K562 (cell line): Measurements from ENCODE around the gene CMBL. TPM values are rescaled to one million over a fixed set of nuclear protein-coding genes. Genes with fewer than 3 reads are reported as not detected.

Experiments
- ATAC-seq: fragments of 200-7000 bp; cut with Tn5 transposase; 3 replicates; pipeline ENCODE4 v1.9.1; 2020; ENCODE audit warnings: moderate library complexity
- BruUV-seq: library from RNA; stranded (reverse); fragments of 400-500 nt; replicated peaks from 2 replicates; lab custom pipeline; 2021; lab: Mats Ljungman, UMichigan
- CTCF ChIA-PET: fragments of 300-600 bp; formaldehyde crosslinking; extraction: SDS; loops from one replicate; lab custom pipeline; 2021; ENCODE audit warnings: low intra/inter-chr PET ratio; lab: Yijun Ruan, JAX
- POLR2A ChIA-PET: fragments of 300-600, 350-650 bp; sonication (Branson Sonifier 250); formaldehyde crosslinking; extraction: SDS; loops from one replicate; lab custom pipeline; 2021; ENCODE audit warnings: antibody characterized with exemption, inconsistent platforms; lab: Yijun Ruan, JAX
- DNase-seq, 4 experiments: peaks; one replicate each; pipeline versions ENCODE4 v3.0.0 to v3.0.0-alpha.2; 2011 to 2018; ENCODE audit warnings: low spot score in 3 of 4, mixed read lengths in 3 of 4; ENCODE audit errors: extremely low read depth in 1 of 4
- FAIRE-seq: peaks from 2 replicates; lab custom pipeline; 2011; peaks lifted over from hg19 to GRCh38; lab: Jason Lieb, UNC
- H2AFZ ChIP-seq: 2 replicates; pipeline ENCODE4 v1.6.0; 2011; ENCODE audit warnings: low read depth, low read length, control low read depth, inconsistent platforms
- H3K27ac ChIP-seq: fragments of 200-600 bp; 3 replicates; pipeline ENCODE4 v1.8.0; 2011; ENCODE audit warnings: low read depth, mild to moderate bottlenecking, control low read depth, inconsistent platforms, low read length, moderate library complexity, mixed read lengths; ENCODE audit errors: extremely low read depth
- H3K27me3 ChIP-seq, 2 experiments: fragments of 300-600 bp in 1 of 2; 2 replicates in 1 of 2; 3 replicates in 1 of 2; pipeline versions ENCODE4 v1.6.0 to v1.8.0; 2011; ENCODE audit warnings: inconsistent platforms in 2 of 2, low read length in 2 of 2, mild to moderate bottlenecking in 1 of 2, mixed read lengths in 1 of 2, moderate library complexity in 1 of 2; ENCODE audit not compliant: control insufficient read depth in 2 of 2, insufficient read depth in 2 of 2
- H3K36me3 ChIP-seq: fragments of 300-600 bp; 3 replicates; pipeline ENCODE4 v1.8.0; 2011; ENCODE audit warnings: mild to moderate bottlenecking, low read length, inconsistent platforms; ENCODE audit not compliant: control insufficient read depth, insufficient read depth
- H3K4me1 ChIP-seq, 2 experiments: fragments of 200-600 bp in 1 of 2; replicated peaks in 1 of 2; 2 replicates in 1 of 2; 3 replicates in 1 of 2; pipeline versions ENCODE4 v1.5.1 to v1.8.0; 2011; ENCODE audit warnings: inconsistent platforms in 2 of 2, low read length in 2 of 2, mild to moderate bottlenecking in 1 of 2, mixed read lengths in 1 of 2, moderate library complexity in 1 of 2; ENCODE audit not compliant: control insufficient read depth in 2 of 2, insufficient read depth in 2 of 2
- H3K4me2 ChIP-seq: 2 replicates; pipeline ENCODE4 v1.6.1; 2011; ENCODE audit warnings: low read length, control low read depth, inconsistent platforms, mixed read lengths; ENCODE audit not compliant: insufficient read depth
- H3K4me3 ChIP-seq: fragments of 200-600 bp; sonication (generic), shearing (Covaris generic); 2 replicates; pipeline ENCODE4 v1.5.1; 2016; ENCODE audit warnings: control low read depth, inconsistent platforms
- H3K79me2 ChIP-seq: fragments of 200-600 bp; 3 replicates; pipeline ENCODE4 v1.8.0; 2011; ENCODE audit warnings: low read length, inconsistent platforms; ENCODE audit not compliant: control insufficient read depth, insufficient read depth
- H3K9ac ChIP-seq, 2 experiments: 2 replicates each; pipeline versions ENCODE4 v1.6.0 to v1.6.1; 2011; ENCODE audit warnings: low read depth in 2 of 2, low read length in 2 of 2, control low read depth in 1 of 2, inconsistent platforms in 1 of 2, mild to moderate bottlenecking in 1 of 2, mixed read lengths in 1 of 2; ENCODE audit not compliant: insufficient read depth in 1 of 2
- H3K9me1 ChIP-seq: one replicate; pipeline ENCODE4 v1.6.0; 2011; ENCODE audit warnings: inconsistent platforms, mild to moderate bottlenecking, low read length, moderate library complexity; ENCODE audit not compliant: control insufficient read depth, insufficient read depth
- H3K9me3 ChIP-seq: replicated peaks from 2 replicates; pipeline ENCODE4 v1.5.1; 2011; ENCODE audit warnings: low read depth, low read length, inconsistent platforms; ENCODE audit not compliant: control insufficient read depth, insufficient read depth
- H4K20me1 ChIP-seq: replicated peaks from 2 replicates; pipeline ENCODE4 v1.6.1; 2011; ENCODE audit warnings: low read length, inconsistent platforms, mixed read lengths; ENCODE audit not compliant: control insufficient read depth, insufficient read depth
- ATF7 ChIP-seq: fragments of 450-650 bp; IDR thresholded peaks from 2 replicates; pipeline ENCODE4 v1.7.1; 2014; ENCODE audit warnings: mild to moderate bottlenecking, moderate library complexity
- FOXP1 ChIP-seq: sonication (generic); formaldehyde crosslinking; IDR thresholded peaks from 2 replicates; pipeline ENCODE4 v1.8.0; 2022; ENCODE audit warnings: mild to moderate bottlenecking, missing genetic modification reagents
- GTF2A2 ChIP-seq: IDR thresholded peaks from 2 replicates; pipeline ENCODE4 v1.6.1; 2016; ENCODE audit warnings: mild to moderate bottlenecking, missing genetic modification characterization, missing compliant biosample characterization
- JUND ChIP-seq, 2 experiments: IDR thresholded peaks; 2 replicates in 1 of 2; 3 replicates in 1 of 2; pipeline ENCODE4 v1.6.1; 2011; ENCODE audit warnings: borderline replicate concordance in 2 of 2, low read depth in 2 of 2, low read length in 2 of 2, improper control_type of control experiment in 1 of 2, missing biosample characterization in 1 of 2, missing genetic modification characterization in 1 of 2, missing genetic modification reagents in 1 of 2
- KDM1A ChIP-seq, 2 experiments: fragments of 450-650 bp; IDR thresholded peaks; 2 replicates each; pipeline ENCODE4 v1.6.1; 2016; ENCODE audit warnings: mild to moderate bottlenecking in 2 of 2
- SMARCE1 ChIP-seq: fragments of 450-650 bp; IDR thresholded peaks from 2 replicates; pipeline ENCODE4 v1.7.1; 2016; ENCODE audit warnings: mild to moderate bottlenecking
- SOX6 ChIP-seq: fragments of 450-650 bp; IDR thresholded peaks from 2 replicates; pipeline ENCODE4 v1.6.1; 2014; ENCODE audit warnings: mild to moderate bottlenecking
- SPI1 ChIP-seq: IDR thresholded peaks from 2 replicates; pipeline ENCODE4 v1.6.1; 2011; ENCODE audit warnings: low read depth, low read length, control low read depth, borderline replicate concordance
- VEZF1 ChIP-seq: fragments of 200-800 bp; sonication (Bioruptor generic); IDR thresholded peaks from 2 replicates; pipeline ENCODE4 v1.6.1; 2017; ENCODE audit warnings: missing genetic modification characterization, missing compliant biosample characterization
- ZNF766 ChIP-seq: fragments of 200-800 bp; sonication (Bioruptor generic); conservative IDR thresholded peaks from 2 replicates; pipeline ENCODE4 v1.6.1; 2016; ENCODE audit warnings: missing genetic modification characterization, missing compliant biosample characterization
- WGBS: fragments of 100-300 bp; shearing (Covaris generic); methylation state at CpG from one replicate; pipeline ENCODE4 v1.1.6; 2016; ENCODE audit warnings: low coverage, mixed read lengths; ENCODE audit not compliant: insufficient coverage; ENCODE audit errors: missing lambda C conversion rate; 5-methylcytosine and 5-hydroxymethylcytosine counted together
- in situ Hi-C: fragments of 300-500 bp; cut with MboI; formaldehyde crosslinking; loops from 4 replicates; pipeline ENCODE4 v1.15.0; 2018; ENCODE audit warnings: inconsistent platforms, mixed read lengths
- intact Hi-C: fragments of 100-400 bp; cut with micrococcal nuclease; formaldehyde crosslinking; loops from 2 replicates; pipeline ENCODE4 v1.14.2; 2022
- polyA plus RNA-seq, 8 experiments: library from polyadenylated mRNA; depleted of rRNA in 4 of 8; stranded (reverse) in 5 of 8; unstranded in 3 of 8; fragments of >200 nt; fragmentation: Nextera tagmentation in 2 of 8; fragmentation: Illumina TruSeq in 1 of 8; extraction: Ambion mirVana in 2 of 8; extraction: Trizol in 1 of 8; gene quantifications; 2 replicates each; pipeline versions ENCODE4 v1.2.1 to v1.2.3, GENCODE V29; 2011 to 2014; ENCODE audit warnings: inconsistent platforms in 1 of 8, missing spikeins in 1 of 8
- total RNA-seq, 7 experiments: library from RNA; depleted of rRNA in 6 of 7; stranded (reverse); fragments of >200 nt in 6 of 7; fragmentation: Illumina TruSeq in 2 of 7; extraction: Trizol in 2 of 7; gene quantifications; 2 replicates each; pipeline versions ENCODE4 v1.2.1 to v1.2.3, GENCODE V29; 2011 to 2021; ENCODE audit warnings: low replicate concordance in 1 of 7
- TF ChIP-seq, protein P1 (sequence below): fragments of 200-800 bp; sonication (Bioruptor generic); IDR thresholded peaks from 2 replicates; pipeline ENCODE4 v1.6.1; 2017; ENCODE audit warnings: missing genetic modification characterization, missing compliant biosample characterization
- TF ChIP-seq, protein P2 (sequence below): sonication (generic); formaldehyde crosslinking; IDR thresholded peaks from 2 replicates; pipeline ENCODE4 v1.9.0; 2022; ENCODE audit warnings: mild to moderate bottlenecking, missing genetic modification reagents
- TF ChIP-seq, protein P3 (sequence below): sonication (generic); formaldehyde crosslinking; IDR thresholded peaks from 2 replicates; pipeline ENCODE4 v1.8.0; 2023; ENCODE audit warnings: missing genetic modification reagents, mild to moderate bottlenecking, borderline replicate concordance

The CMBL gene
- total and polyA plus RNA-seq, 9 of the 15 experiments (the other 6 are each of a cell fraction or from before 2014, with no cell fraction given), result 22.6 to 192 (median 71.1) TPM

DNA sequence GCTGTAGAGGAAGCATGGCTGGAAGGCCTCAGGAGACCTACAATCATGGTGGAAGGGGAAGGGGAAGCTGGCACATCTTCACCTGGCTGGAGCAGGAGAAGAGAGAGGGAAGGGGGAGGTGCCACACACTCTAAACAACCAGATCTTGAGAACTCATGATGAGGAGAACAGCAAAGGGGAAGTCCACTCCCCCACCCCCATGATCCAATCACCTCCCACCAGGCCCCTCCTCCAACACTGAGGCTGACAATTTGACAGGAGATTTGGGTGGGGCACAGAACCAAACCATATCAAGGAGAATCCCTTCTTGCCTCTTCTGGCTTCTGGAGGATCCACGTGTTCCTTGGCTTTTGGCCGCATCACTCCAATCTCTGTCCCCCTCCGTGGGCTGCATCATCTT lies 13.1 kb upstream of the CMBL start:
- intact Hi-C loops (no loop called here), in situ Hi-C loops (no loop called here)
- peak; percentile 84 for FAIRE-seq
- Histone ChIP-seq H3K79me2 (no peaks in the 10 kb centered on the region), H2AFZ (peak overlapping the region; percentile 58), H3K4me1 (peaks cover 47 to 54% of the 10 kb centered on the region in 2 experiments), H3K9ac (no peak overlapping the region), H3K9me3 (no peaks in the 10 kb centered on the region), H3K9me1 (no peaks in the 10 kb centered on the region), H3K4me2 (0 out of 2 replicates have a peak overlapping the region, but pooled peaks have one; percentile 22), H3K27me3 (no peaks in the 10 kb centered on the region; a peak in 1 of 5 replicates), H4K20me1 (no peaks in the 10 kb centered on the region), H3K27ac (no peak overlapping the region), H3K36me3 (no peaks in the 10 kb centered on the region), H3K4me3 (no peak overlapping the region)
- no TSS peak for BruUV-seq
- ChIA-PET POLR2A (interaction anchor here (0.7 to 4.4 kb wide), 3 partner anchors 8 to 32 kb away, joined by 3 to 31 read pairs (median 12); partner anchors contain the start of gene CMBL), CTCF (no interaction called here)
- ATAC-seq, result peak; percentile 72
- 14% methylated on average over 3 of the region's 3 CpGs for WGBS
- DNase-seq, result peak; percentile 57 to 88 (median 64)
- TF ChIP-seq, protein P1, sequence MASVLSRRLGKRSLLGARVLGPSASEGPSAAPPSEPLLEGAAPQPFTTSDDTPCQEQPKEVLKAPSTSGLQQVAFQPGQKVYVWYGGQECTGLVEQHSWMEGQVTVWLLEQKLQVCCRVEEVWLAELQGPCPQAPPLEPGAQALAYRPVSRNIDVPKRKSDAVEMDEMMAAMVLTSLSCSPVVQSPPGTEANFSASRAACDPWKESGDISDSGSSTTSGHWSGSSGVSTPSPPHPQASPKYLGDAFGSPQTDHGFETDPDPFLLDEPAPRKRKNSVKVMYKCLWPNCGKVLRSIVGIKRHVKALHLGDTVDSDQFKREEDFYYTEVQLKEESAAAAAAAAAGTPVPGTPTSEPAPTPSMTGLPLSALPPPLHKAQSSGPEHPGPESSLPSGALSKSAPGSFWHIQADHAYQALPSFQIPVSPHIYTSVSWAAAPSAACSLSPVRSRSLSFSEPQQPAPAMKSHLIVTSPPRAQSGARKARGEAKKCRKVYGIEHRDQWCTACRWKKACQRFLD (CRISPR knock-in tag), result no peak
- TF ChIP-seq, protein P2, sequence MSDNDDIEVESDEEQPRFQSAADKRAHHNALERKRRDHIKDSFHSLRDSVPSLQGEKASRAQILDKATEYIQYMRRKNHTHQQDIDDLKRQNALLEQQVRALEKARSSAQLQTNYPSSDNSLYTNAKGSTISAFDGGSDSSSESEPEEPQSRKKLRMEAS (CRISPR knock-in tag), result peak; percentile 40; the same call in 1 of the 2 replicates
- TF ChIP-seq FOXP1 (CRISPR knock-in tag) (no peak), SPI1 (peak; percentile 95), GTF2A2 (tag) (no peak), VEZF1 (CRISPR knock-in tag) (peak; percentile 58), ZNF766 (0 out of 2 replicates have a peak, but pooled peaks have one; percentile 38), ATF7 (peak; percentile 39; the same call in 1 of the 2 replicates), KDM1A (IDR thresholded peaks at IDR 0.05) (peak; percentile 29 to 39; a peak in 1 of 4 replicates), SOX6 (no peak; the same call in 1 of the 2 replicates), SMARCE1 (peak; percentile 71; the same call in 1 of the 2 replicates), JUND (IDR thresholded peaks at IDR 0.05; ENCODE audit: borderline replicate concordance, low read depth, low read length) (peak; percentile 66), JUND (tag; IDR thresholded peaks at IDR 0.05; ENCODE audit: borderline replicate concordance, low read depth, low read length) (peak; percentile 44; the same call in 1 of the 3 replicates)
- TF ChIP-seq, protein P3, sequence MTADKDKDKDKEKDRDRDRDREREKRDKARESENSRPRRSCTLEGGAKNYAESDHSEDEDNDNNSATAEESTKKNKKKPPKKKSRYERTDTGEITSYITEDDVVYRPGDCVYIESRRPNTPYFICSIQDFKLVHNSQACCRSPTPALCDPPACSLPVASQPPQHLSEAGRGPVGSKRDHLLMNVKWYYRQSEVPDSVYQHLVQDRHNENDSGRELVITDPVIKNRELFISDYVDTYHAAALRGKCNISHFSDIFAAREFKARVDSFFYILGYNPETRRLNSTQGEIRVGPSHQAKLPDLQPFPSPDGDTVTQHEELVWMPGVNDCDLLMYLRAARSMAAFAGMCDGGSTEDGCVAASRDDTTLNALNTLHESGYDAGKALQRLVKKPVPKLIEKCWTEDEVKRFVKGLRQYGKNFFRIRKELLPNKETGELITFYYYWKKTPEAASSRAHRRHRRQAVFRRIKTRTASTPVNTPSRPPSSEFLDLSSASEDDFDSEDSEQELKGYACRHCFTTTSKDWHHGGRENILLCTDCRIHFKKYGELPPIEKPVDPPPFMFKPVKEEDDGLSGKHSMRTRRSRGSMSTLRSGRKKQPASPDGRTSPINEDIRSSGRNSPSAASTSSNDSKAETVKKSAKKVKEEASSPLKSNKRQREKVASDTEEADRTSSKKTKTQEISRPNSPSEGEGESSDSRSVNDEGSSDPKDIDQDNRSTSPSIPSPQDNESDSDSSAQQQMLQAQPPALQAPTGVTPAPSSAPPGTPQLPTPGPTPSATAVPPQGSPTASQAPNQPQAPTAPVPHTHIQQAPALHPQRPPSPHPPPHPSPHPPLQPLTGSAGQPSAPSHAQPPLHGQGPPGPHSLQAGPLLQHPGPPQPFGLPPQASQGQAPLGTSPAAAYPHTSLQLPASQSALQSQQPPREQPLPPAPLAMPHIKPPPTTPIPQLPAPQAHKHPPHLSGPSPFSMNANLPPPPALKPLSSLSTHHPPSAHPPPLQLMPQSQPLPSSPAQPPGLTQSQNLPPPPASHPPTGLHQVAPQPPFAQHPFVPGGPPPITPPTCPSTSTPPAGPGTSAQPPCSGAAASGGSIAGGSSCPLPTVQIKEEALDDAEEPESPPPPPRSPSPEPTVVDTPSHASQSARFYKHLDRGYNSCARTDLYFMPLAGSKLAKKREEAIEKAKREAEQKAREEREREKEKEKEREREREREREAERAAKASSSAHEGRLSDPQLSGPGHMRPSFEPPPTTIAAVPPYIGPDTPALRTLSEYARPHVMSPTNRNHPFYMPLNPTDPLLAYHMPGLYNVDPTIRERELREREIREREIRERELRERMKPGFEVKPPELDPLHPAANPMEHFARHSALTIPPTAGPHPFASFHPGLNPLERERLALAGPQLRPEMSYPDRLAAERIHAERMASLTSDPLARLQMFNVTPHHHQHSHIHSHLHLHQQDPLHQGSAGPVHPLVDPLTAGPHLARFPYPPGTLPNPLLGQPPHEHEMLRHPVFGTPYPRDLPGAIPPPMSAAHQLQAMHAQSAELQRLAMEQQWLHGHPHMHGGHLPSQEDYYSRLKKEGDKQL (CRISPR knock-in tag), result no peak
